Measurements from ENCODE around the gene FUT4.
"Not testable (repeated sequence)": the region's sequence is repeated elsewhere in the genome, so short reads cannot be mapped to it uniquely, and the experiment has no call there.

The FUT4 gene

DNA sequence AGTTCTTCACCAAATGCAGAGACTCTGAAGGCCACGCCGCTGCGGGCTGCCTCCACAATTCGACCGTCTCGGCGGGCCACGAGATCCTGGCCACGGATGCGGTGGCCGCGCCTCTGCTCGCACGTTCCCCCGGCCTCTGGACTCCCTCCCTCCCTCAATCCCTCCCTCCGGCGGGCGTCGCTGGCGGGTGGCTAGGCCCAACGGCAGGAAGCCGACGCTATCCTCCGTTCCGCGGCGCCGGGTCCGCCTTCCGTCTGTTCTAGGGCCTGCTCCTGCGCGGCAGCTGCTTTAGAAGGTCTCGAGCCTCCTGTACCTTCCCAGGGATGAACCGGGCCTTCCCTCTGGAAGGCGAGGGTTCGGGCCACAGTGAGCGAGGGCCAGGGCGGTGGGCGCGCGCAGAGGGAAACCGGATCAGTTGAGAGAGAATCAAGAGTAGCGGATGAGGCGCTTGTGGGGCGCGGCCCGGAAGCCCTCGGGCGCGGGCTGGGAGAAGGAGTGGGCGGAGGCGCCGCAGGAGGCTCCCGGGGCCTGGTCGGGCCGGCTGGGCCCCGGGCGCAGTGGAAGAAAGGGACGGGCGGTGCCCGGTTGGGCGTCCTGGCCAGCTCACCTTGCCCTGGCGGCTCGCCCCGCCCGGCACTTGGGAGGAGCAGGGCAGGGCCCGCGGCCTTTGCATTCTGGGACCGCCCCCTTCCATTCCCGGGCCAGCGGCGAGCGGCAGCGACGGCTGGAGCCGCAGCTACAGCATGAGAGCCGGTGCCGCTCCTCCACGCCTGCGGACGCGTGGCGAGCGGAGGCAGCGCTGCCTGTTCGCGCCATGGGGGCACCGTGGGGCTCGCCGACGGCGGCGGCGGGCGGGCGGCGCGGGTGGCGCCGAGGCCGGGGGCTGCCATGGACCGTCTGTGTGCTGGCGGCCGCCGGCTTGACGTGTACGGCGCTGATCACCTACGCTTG is at the start of gene FUT4:
Gene FUT4 (plus strand): TSS at position 227 of the 951 bp plus-strand sequence. CDS start 213 bp downstream, at position 440.
- in situ Hi-C loops (cut with MboI; ENCODE audit: low sequenced_read_pairs), result no loop called here

GRCh38 chr11:94494126-94494680 is 49.5 kb upstream of the FUT4 start:
- in situ Hi-C loops (cut with MboI; ENCODE audit: low sequenced_read_pairs), result no loop called here

DNA sequence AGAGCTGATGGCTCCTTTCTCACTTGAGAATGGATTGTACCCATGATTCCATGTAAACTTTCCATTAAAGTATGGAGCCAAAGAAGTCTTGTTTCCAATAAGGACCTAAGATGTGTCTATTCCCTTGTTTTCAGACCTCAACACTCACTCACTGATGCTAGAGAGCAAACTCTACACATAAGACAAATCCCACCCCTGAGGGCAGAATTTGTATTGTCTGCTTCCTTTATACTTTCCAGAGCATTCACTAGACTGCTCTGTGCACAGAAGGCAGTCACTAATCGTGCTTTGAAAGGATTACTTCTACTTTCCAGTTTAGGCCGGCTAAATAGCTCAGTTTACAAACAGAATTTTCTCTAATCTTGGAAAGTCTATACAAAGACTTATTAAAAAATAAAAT is 43.5 kb upstream of the FUT4 start:
- in situ Hi-C loops (cut with MboI; ENCODE audit: low sequenced_read_pairs), result no loop called here

DNA sequence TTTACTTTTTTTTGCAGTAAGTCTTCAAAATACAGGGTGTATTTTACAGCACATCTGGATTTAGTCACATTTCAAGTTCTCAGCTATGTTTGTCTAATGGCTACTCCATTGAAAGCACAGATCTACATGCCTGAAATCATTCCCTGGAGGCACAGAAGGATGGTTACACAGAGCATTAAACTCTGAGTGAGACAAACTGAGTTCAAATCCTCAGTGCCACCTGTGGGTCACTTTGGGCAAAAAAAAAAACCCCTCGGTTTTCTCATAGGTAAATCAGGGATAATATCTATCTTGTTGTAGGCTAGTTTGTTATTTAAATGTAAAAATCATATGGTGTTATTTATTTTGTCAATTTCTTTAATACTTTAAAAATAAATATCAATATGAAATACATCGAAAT is 42.2 kb upstream of the FUT4 start:
- in situ Hi-C loops (cut with MboI; ENCODE audit: low sequenced_read_pairs), result no loop called here

- in situ Hi-C loops (cut with MboI; ENCODE audit: low sequenced_read_pairs), result no loop called here
Measured at GRCh38 chr11:94504689-94505293, 38.9 kb upstream of the FUT4 start.

DNA sequence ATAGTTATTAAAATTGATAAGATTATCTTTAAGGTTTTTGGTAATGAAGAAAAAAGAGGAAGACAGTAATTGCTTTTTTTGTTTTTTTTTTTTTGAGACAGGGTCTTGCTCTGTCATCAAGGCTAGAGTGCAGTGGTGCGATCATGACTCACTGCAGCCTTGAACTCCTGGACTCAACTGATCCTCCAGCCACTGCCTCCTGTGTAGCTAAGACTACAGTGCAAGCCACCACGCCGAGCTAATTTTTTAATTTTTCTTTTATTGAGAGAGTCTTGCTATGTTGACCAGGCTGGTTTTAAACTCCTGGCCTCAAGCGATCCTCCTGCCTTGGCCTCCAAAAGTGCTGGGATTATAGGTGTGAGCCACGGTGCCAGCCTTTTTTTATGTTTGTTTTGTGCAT is 37.2 kb upstream of the FUT4 start:
- in situ Hi-C loops (cut with MboI; ENCODE audit: low sequenced_read_pairs), result not testable (repeated sequence)

DNA sequence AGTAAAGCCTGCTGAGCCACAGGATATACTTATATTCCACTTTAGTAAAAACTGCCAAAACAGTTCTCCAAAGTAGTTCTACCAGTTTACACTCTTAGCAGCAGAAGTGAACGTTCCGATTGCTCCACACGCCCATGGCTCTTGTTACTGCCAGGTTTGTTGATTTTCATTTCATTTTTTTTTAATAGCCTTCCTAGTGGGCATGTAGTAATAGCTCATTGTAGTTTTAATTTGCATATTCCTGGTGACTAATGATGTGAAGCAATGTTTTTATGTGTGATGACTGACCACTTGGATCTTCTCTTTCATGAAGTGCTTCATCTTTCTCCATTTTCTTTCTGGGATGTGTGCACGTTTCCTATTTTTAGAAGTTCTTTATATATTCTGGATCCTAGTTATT is 36.2 kb upstream of the FUT4 start:
- in situ Hi-C loops (cut with MboI; ENCODE audit: low sequenced_read_pairs), result no loop called here

GRCh38 chr11:94511932-94512781 is 31.6 kb upstream of the FUT4 start, which contains the start of gene C11orf97:
Gene C11orf97 (plus strand): TSS chr11:94512461. CDS start chr11:94512529, 68 bp downstream.
- in situ Hi-C loops (cut with MboI; ENCODE audit: low sequenced_read_pairs), result no loop called here

DNA sequence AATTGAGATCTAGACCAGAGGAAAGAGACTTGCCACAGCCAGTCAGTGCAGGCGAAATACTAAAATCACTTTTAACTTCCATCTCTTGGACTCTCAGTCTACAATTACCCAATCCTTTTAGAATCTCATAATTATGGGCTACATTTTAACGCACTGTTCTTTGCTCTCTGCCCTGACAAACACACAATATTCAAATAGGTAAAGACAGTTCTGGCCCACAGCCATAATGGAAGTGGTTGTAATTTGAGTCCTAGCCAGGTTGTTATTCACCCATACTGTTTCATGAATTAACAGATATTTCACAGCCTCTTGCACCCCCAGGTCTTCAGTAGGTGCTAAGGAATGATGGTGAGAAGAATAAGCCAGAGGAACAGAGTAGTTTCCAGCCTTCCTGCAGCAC is 30.6 kb upstream of the FUT4 start:
- in situ Hi-C loops (cut with MboI; ENCODE audit: low sequenced_read_pairs), result no loop called here

DNA sequence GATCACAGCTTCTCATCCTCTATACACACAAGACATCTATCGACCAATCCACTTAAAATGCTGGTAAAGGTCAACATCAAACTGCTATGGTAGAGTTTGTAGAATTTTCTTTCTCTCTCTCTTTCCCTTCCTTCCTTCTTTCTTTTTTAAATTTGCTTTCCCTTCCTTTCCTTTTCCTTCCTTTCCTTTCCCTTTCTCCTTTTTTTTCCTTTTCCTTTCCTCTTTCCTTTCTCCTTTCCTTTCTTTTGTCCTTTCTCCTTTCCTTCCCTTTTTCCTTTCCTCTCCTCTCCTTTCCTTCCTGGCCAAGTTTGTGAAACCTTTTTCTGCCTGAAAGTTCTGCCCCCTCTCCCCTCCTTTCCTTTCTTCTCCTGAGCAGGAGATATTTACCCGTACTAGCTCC is 28.3 kb upstream of the FUT4 start:
- in situ Hi-C loops (cut with MboI; ENCODE audit: low sequenced_read_pairs), result no loop called here

DNA sequence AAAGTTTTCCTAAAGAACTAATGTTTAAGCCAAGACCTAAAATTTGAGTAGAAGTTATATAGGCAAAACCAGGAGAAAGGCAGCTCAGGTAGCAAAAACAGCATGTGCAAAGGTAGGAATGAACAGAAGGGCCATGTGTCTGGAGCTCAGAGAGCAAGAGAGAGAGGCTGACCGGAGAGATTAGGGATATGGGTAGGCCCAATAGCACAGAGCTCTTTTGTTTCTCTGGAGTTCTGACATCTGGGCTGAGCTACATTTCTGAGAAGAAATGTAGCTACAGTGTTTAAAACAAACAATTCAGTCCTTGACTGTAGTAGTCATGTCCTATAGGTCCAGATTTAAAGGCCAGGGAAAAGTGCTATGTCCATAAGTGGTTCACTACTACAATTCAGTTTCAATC is 27.0 kb upstream of the FUT4 start:
- in situ Hi-C loops (cut with MboI; ENCODE audit: low sequenced_read_pairs), result no loop called here

DNA sequence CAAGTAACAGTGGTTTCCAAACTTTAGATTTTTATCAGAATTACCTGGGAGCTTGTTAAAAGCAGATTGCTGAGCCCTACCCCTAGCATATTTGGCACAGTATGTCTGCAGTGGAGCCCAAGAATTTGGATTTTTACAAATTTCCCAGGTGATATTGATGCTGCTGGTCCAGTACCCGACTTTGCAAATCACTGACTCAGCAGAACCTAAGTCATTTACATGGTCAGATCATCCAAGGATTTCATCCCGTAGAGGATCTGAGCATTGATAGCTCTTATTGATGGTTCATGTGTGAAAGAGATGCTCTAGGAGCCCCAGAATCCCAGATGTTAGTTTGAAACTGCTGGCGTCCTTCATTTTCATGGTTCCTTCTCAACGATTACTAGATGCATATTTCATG is 25.4 kb upstream of the FUT4 start:
- in situ Hi-C loops (cut with MboI; ENCODE audit: low sequenced_read_pairs), result no loop called here

DNA sequence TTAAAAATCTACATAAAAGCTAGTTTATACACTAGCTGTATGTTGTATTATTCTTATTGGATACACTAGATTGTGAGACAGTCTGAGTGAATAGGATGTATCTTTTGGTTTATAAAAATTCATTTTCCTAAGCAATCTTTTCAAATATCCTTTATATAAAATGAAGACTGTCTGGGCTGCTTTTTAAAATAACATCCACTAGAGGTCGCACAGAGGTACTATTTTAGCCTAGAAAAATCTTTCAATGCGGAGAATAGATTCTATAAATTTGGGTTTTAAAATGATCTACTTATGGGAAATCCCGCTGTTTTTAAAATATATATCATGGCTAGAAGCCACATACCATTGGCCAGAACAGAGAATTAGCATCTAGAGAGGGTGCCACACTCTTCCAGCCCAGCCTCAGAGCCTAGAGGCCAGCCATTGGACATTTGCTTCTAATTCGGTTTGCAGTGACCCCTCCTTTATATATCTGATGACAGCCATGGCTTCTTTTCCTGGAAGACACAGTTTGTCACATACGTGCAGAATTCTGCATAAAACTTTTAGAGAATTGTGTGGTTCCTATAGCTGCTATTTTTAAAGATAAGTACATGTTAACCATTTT is 24.1 kb upstream of the FUT4 start:
- in situ Hi-C loops (cut with MboI; ENCODE audit: low sequenced_read_pairs), result no loop called here

DNA sequence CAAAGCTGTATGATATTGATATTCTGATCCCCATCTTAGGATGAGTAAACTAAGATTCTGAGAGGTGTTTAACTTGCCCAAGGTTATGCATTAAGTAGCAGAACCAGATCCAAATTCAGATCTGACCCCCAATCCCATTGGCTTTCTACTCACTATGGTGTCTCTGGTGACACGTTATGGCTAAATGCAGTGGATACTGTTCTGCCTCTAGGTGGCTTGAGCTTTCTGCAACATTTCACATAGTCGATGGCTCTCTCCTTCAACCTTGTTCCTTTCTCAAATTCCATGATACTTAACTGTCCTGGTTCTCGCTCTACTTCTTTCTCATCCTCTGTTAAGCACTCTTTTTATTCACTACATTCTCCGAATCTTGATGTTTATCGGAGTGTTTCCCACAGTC is 22.0 kb upstream of the FUT4 start:
- in situ Hi-C loops (cut with MboI; ENCODE audit: low sequenced_read_pairs), result no loop called here

GRCh38 chr11:94524341-94524740 is 19.4 kb upstream of the FUT4 start:
- in situ Hi-C loops (cut with MboI; ENCODE audit: low sequenced_read_pairs), result no loop called here

GRCh38 chr11:94525546-94526324 is 18.0 kb upstream of the FUT4 start:
- in situ Hi-C loops (cut with MboI; ENCODE audit: low sequenced_read_pairs), result no loop called here

DNA sequence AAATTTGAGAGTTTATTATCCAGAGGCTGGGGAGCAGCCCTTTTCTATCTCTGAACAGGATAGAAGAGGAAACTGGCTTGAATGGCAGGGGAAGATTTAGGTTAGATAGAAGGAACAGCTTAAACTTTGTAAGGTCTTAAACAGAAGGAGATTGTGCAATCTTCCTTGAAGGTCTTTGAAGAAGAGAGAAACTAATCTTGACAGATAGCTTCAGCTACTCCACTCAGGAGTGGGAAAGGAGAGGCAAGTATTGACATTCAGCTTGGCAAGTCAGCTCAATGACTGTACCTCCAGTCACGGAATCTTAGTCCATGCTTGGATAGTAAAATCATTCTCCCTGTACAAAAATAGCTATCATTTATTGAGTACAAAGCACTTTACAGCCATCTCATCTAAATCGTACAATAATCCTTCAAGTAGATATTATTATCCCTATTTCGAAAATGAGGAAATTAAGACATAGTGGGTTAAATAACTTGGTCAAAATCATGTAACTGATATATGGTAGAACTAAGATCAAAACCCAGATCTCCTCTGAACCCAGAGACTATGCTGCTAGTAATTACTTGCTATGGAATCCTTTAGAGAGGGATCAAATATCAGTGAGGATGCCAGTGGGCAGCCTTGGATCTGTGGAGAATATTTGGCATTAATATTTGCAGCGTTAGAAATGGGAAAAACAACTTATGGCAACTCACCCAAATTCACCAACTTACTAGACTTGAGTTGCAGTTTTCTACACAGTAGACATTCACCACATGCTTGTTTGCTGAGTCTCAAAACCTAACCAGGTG is 16.9 kb upstream of the FUT4 start:
- in situ Hi-C loops (cut with MboI; ENCODE audit: low sequenced_read_pairs), result no loop called here

DNA sequence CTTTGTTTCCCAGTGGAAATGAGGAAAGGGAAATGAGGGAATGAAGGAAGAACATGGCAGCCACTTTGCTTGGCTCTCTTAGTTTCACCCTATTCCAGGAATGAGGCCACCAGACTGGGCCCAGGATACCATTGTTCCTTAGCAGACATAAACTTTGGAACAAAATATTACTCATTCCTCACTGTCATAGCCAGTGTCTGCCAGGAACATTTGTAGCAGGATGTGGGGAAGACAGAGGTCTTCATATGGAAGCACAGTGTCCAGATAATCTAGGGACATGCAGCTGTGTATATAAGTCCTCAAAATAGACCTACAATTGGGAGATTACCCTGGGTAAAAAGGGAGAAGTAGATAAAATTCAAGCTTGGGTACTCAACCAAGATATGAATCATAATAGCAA is 15.2 kb upstream of the FUT4 start:
- in situ Hi-C loops (cut with MboI; ENCODE audit: low sequenced_read_pairs), result no loop called here

- in situ Hi-C loops (cut with MboI; ENCODE audit: low sequenced_read_pairs), result no loop called here
Measured at GRCh38 chr11:94532211-94532610, 11.5 kb upstream of the FUT4 start.

Data from hTERT RPE-1 (cell line).